Measurements from ENCODE around the gene SSBP3. TPM values are rescaled to one million over a fixed set of nuclear protein-coding genes. Genes with fewer than 3 reads are reported as not detected.

The SSBP3 gene
- total RNA-seq, 4 donors from 2014 or later = 26.4 to 49.5 (median 37.1) TPM

DNA sequence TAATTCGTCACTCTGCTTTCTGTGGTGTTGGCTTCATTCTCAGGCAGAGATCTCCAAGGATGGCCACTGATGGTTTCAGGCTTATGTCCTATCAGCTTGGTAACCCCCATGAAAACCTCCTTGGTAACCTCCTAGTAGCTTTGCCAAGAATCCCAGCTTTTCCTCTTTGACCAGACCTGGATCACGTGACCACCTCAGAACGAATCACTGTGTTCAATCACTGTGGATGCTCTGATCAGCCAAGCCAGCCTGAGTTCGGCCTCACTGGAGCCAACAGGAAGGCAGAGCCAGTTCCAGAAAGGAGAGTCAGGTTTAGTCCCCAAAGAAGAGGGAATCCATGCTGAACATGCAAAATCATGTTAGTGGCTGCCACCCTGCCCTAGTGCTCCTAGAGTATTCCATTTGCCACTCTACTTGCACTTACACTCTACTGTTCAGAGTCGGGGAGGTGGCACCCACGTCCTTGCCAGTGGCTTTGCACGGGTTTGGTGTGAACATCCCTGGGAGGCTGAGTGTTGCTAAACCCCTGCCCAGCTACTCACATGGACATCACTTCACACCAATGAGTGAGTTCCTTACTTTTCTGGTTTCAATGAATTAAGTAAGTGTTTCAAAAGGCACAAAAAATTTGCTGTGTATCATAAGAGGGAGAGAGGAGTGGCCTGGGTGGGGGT is 33.5 kb upstream of the SSBP3 start:
- H3K9me3 ChIP-seq = no peaks in the 10 kb centered on the region
- H3K36me3 ChIP-seq = no peaks in the 10 kb centered on the region
- peak in 1 of 2 donors; percentile 43 for DNase-seq (ENCODE audit: low spot score in 2 of 2)
- H3K27ac ChIP-seq = no peak overlapping the region
- 74% methylated on average over 7 of the region's 7 CpGs for WGBS
- no peak overlapping the region for H3K4me3 ChIP-seq
- no peaks in the 10 kb centered on the region for H3K27me3 ChIP-seq
- TF ChIP-seq POLR2AphosphoS5 (IDR thresholded peaks at IDR 0.05) (no peak), POLR2A (IDR thresholded peaks at IDR 0.05) (no peak), EP300 (IDR thresholded peaks at IDR 0.05) (no peak)
- TF ChIP-seq, protein P1, sequence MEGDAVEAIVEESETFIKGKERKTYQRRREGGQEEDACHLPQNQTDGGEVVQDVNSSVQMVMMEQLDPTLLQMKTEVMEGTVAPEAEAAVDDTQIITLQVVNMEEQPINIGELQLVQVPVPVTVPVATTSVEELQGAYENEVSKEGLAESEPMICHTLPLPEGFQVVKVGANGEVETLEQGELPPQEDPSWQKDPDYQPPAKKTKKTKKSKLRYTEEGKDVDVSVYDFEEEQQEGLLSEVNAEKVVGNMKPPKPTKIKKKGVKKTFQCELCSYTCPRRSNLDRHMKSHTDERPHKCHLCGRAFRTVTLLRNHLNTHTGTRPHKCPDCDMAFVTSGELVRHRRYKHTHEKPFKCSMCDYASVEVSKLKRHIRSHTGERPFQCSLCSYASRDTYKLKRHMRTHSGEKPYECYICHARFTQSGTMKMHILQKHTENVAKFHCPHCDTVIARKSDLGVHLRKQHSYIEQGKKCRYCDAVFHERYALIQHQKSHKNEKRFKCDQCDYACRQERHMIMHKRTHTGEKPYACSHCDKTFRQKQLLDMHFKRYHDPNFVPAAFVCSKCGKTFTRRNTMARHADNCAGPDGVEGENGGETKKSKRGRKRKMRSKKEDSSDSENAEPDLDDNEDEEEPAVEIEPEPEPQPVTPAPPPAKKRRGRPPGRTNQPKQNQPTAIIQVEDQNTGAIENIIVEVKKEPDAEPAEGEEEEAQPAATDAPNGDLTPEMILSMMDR (IDR thresholded peaks at IDR 0.05) = no peak
- no peaks in the 10 kb centered on the region for H3K4me1 ChIP-seq

GRCh38 chr1:54437783-54438182 is 31.6 kb upstream of the SSBP3 start:
- peak in 1 of 2 donors; percentile 38 for DNase-seq (ENCODE audit: low spot score in 2 of 2)
- WGBS = 85% methylated on average over 6 of the region's 6 CpGs

DNA sequence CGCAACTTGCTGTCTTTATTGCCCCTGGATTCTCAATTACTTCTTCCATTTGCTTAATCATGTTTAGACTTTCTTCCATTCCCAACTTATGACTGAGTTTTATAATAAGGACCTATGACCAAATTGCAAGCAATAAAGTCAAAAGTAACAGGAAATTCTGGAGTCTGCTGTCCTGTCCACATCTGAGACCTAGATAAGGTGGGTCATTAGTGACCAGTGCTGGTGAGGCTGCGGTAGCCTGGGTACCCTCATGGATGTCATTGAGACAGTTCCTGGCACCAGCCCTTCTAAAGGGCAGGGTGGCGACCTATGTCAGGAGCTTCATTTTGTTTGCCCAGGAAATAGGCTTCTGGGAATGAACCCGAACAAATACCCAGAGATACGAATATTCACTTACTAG is 30.6 kb upstream of the SSBP3 start:
- TF ChIP-seq, protein P1 (IDR thresholded peaks at IDR 0.05) = no peak
- TF ChIP-seq POLR2AphosphoS5 (IDR thresholded peaks at IDR 0.05) = no peak
- no peak for TF ChIP-seq POLR2A (IDR thresholded peaks at IDR 0.05)
- no peak for TF ChIP-seq EP300 (IDR thresholded peaks at IDR 0.05)
- DNase-seq (ENCODE audit: low spot score in 2 of 2) = peak in 1 of 2 donors; percentile 11
- no peak overlapping the region for H3K27ac ChIP-seq
- 87% methylated on average over 5 of the region's 5 CpGs for WGBS
- H3K9me3 ChIP-seq = no peaks in the 10 kb centered on the region
- H3K4me3 ChIP-seq = no peak overlapping the region
- no peaks in the 10 kb centered on the region for H3K4me1 ChIP-seq
- H3K36me3 ChIP-seq = no peaks in the 10 kb centered on the region
- no peaks in the 10 kb centered on the region for H3K27me3 ChIP-seq

More at GRCh38 chr1:54437783-54438182, 31.6 kb upstream of the SSBP3 start:
- no peaks in the 10 kb centered on the region for H3K27me3 ChIP-seq
- H3K4me1 ChIP-seq = no peaks in the 10 kb centered on the region
- TF ChIP-seq POLR2AphosphoS5 (IDR thresholded peaks at IDR 0.05) = no peak
- TF ChIP-seq POLR2A (IDR thresholded peaks at IDR 0.05) = no peak
- TF ChIP-seq, protein P1 (IDR thresholded peaks at IDR 0.05) = no peak
- TF ChIP-seq EP300 (IDR thresholded peaks at IDR 0.05) = no peak
- H3K36me3 ChIP-seq = no peaks in the 10 kb centered on the region
- H3K4me3 ChIP-seq = no peak overlapping the region
- no peak overlapping the region for H3K27ac ChIP-seq
- no peaks in the 10 kb centered on the region for H3K9me3 ChIP-seq

GRCh38 chr1:54429838-54430237 is 23.6 kb upstream of the SSBP3 start:
- H3K4me3 ChIP-seq = no peak overlapping the region
- no peaks in the 10 kb centered on the region for H3K36me3 ChIP-seq
- H3K4me1 ChIP-seq = no peaks in the 10 kb centered on the region
- no peak for TF ChIP-seq POLR2AphosphoS5 (IDR thresholded peaks at IDR 0.05)
- TF ChIP-seq, protein P1 (IDR thresholded peaks at IDR 0.05) = no peak
- no peak for TF ChIP-seq EP300 (IDR thresholded peaks at IDR 0.05)
- no peak for TF ChIP-seq POLR2A (IDR thresholded peaks at IDR 0.05)
- H3K9me3 ChIP-seq = no peaks in the 10 kb centered on the region
- no peak overlapping the region for H3K27ac ChIP-seq
- peak in 1 of 2 donors; percentile 48 for DNase-seq (ENCODE audit: low spot score in 2 of 2)
- no peaks in the 10 kb centered on the region for H3K27me3 ChIP-seq
- WGBS = 92% methylated on average over 6 of the region's 6 CpGs

GRCh38 chr1:54428837-54429518 is 22.8 kb upstream of the SSBP3 start:
- H3K27me3 ChIP-seq = no peaks in the 10 kb centered on the region
- no peak overlapping the region for H3K27ac ChIP-seq
- WGBS = 71% methylated on average over 10 of the region's 10 CpGs
- TF ChIP-seq POLR2A (IDR thresholded peaks at IDR 0.05) (no peak), EP300 (IDR thresholded peaks at IDR 0.05) (no peak), POLR2AphosphoS5 (IDR thresholded peaks at IDR 0.05) (no peak)
- TF ChIP-seq, protein P1 (IDR thresholded peaks at IDR 0.05) = no peak
- peak in 1 of 2 donors; percentile 24 for DNase-seq (ENCODE audit: low spot score in 2 of 2)
- H3K9me3 ChIP-seq = no peaks in the 10 kb centered on the region
- no peaks in the 10 kb centered on the region for H3K36me3 ChIP-seq
- H3K4me3 ChIP-seq = no peak overlapping the region
- no peaks in the 10 kb centered on the region for H3K4me1 ChIP-seq

All from suprapubic skin (tissue), 4 donors.